ENCODE results near the gene NAV2. TPM values are rescaled to one million over a fixed set of nuclear protein-coding genes. Genes with fewer than 3 reads are reported as not detected.

NAV2 gene
- polyA plus RNA-seq, 1 donor from 2014 or later = 3.0 TPM

GRCh38 chr11:19664886-19665548 is 47.6 kb upstream of the NAV2 start:
- H3K4me3 ChIP-seq (ENCODE audit: low read length) = no peak overlapping the region
- TF ChIP-seq, protein P1, sequence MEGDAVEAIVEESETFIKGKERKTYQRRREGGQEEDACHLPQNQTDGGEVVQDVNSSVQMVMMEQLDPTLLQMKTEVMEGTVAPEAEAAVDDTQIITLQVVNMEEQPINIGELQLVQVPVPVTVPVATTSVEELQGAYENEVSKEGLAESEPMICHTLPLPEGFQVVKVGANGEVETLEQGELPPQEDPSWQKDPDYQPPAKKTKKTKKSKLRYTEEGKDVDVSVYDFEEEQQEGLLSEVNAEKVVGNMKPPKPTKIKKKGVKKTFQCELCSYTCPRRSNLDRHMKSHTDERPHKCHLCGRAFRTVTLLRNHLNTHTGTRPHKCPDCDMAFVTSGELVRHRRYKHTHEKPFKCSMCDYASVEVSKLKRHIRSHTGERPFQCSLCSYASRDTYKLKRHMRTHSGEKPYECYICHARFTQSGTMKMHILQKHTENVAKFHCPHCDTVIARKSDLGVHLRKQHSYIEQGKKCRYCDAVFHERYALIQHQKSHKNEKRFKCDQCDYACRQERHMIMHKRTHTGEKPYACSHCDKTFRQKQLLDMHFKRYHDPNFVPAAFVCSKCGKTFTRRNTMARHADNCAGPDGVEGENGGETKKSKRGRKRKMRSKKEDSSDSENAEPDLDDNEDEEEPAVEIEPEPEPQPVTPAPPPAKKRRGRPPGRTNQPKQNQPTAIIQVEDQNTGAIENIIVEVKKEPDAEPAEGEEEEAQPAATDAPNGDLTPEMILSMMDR (IDR thresholded peaks at IDR 0.05; ENCODE audit: poor library complexity, severe bottlenecking) = no peak
- TF ChIP-seq EP300 (conservative IDR thresholded peaks at IDR 0.05; ENCODE audit: poor library complexity, severe bottlenecking) (no peak), EZH2 (IDR thresholded peaks at IDR 0.05; ENCODE audit: borderline replicate concordance, insufficient read depth, low read length, poor library complexity, severe bottlenecking) (no peak), POLR2AphosphoS5 (IDR thresholded peaks at IDR 0.05) (no peak), REST (IDR thresholded peaks at IDR 0.05; ENCODE audit: borderline replicate concordance) (no peak), MXI1 (conservative IDR thresholded peaks at IDR 0.05; ENCODE audit: poor library complexity, severe bottlenecking) (no peak), RAD21 (conservative IDR thresholded peaks at IDR 0.05) (no peak), SMC3 (conservative IDR thresholded peaks at IDR 0.05; ENCODE audit: poor library complexity) (no peak), TAF1 (IDR thresholded peaks at IDR 0.05; ENCODE audit: low read depth) (no peak)
- no peak overlapping the region for H3K4me2 ChIP-seq (ENCODE audit: low read length)
- H3K36me3 ChIP-seq (ENCODE audit: insufficient read depth, low read length) = no peaks in the 10 kb centered on the region
- no peaks in the 10 kb centered on the region for H3K9me2 ChIP-seq (ENCODE audit: insufficient read depth, low read length)
- H3K79me2 ChIP-seq (replicated peaks; ENCODE audit: insufficient read depth, low read length) = no peaks in the 10 kb centered on the region
- H3K9me3 ChIP-seq (ENCODE audit: low read length) = no peaks in the 10 kb centered on the region
- H3K27me3 ChIP-seq (ENCODE audit: insufficient read depth, low read depth, low read length) = no peaks in the 10 kb centered on the region
- H4K20me1 ChIP-seq (ENCODE audit: insufficient read depth) = no peaks in the 10 kb centered on the region
- no peak overlapping the region for H3K27ac ChIP-seq (ENCODE audit: low read length)
- H2AFZ ChIP-seq (ENCODE audit: low read depth, low read length) = no peak overlapping the region
- H3K9ac ChIP-seq (ENCODE audit: low read length) = no peak overlapping the region
- no peaks in the 10 kb centered on the region for H3F3A ChIP-seq (ENCODE audit: insufficient read depth, low read length, poor library complexity, severe bottlenecking)

DNA sequence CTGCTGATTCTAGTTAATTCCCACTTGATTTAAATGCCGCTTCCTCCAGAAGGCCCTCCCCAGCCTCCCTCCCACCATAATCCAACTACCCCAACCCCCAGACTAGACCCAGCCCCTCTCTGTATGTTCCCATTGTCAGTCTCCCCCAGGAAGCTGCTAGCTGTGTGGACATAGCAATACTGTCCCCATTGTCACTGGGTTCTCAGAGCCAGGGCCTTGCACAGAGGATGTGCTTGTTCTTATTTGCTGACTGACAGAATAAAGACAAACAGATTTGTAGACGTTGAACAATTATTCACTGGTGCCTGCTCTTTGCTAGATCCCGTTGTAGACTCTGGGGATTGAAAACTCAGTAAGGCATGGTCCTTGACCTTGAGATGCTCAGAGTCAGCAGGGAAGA is 45.7 kb upstream of the NAV2 start:
- Histone ChIP-seq H3K79me2 (replicated peaks; ENCODE audit: insufficient read depth, low read length) (no peaks in the 10 kb centered on the region), H3K27ac (ENCODE audit: low read length) (no peak overlapping the region), H3K9ac (ENCODE audit: low read length) (no peak overlapping the region), H3K27me3 (ENCODE audit: insufficient read depth, low read depth, low read length) (no peaks in the 10 kb centered on the region), H4K20me1 (ENCODE audit: insufficient read depth) (no peaks in the 10 kb centered on the region), H3K36me3 (ENCODE audit: insufficient read depth, low read length) (no peaks in the 10 kb centered on the region), H3K4me3 (ENCODE audit: low read length) (no peak overlapping the region), H3K9me3 (ENCODE audit: low read length) (no peaks in the 10 kb centered on the region), H3F3A (ENCODE audit: insufficient read depth, low read length, poor library complexity, severe bottlenecking) (no peaks in the 10 kb centered on the region), H3K4me2 (ENCODE audit: low read length) (no peak overlapping the region), H2AFZ (ENCODE audit: low read depth, low read length) (no peak overlapping the region), H3K9me2 (ENCODE audit: insufficient read depth, low read length) (no peaks in the 10 kb centered on the region)
- TF ChIP-seq, protein P1 (IDR thresholded peaks at IDR 0.05; ENCODE audit: poor library complexity, severe bottlenecking) = no peak
- no peak for TF ChIP-seq SMC3 (conservative IDR thresholded peaks at IDR 0.05; ENCODE audit: poor library complexity)
- no peak for TF ChIP-seq EZH2 (IDR thresholded peaks at IDR 0.05; ENCODE audit: borderline replicate concordance, insufficient read depth, low read length, poor library complexity, severe bottlenecking)
- no peak for TF ChIP-seq POLR2AphosphoS5 (IDR thresholded peaks at IDR 0.05)
- no peak for TF ChIP-seq REST (IDR thresholded peaks at IDR 0.05; ENCODE audit: borderline replicate concordance)
- TF ChIP-seq TAF1 (IDR thresholded peaks at IDR 0.05; ENCODE audit: low read depth) = no peak
- TF ChIP-seq EP300 (conservative IDR thresholded peaks at IDR 0.05; ENCODE audit: poor library complexity, severe bottlenecking) = no peak
- TF ChIP-seq MXI1 (conservative IDR thresholded peaks at IDR 0.05; ENCODE audit: poor library complexity, severe bottlenecking) = no peak
- no peak for TF ChIP-seq RAD21 (conservative IDR thresholded peaks at IDR 0.05)

Data from neural cell (in vitro differentiated cells).